ENCODE results near the gene ESPNL. TPM values are rescaled to one million over a fixed set of nuclear protein-coding genes. Genes with fewer than 3 reads are reported as not detected.

The ESPNL gene
- total and polyA plus RNA-seq, 2 donors, result 0.23 to 3.5 TPM

DNA sequence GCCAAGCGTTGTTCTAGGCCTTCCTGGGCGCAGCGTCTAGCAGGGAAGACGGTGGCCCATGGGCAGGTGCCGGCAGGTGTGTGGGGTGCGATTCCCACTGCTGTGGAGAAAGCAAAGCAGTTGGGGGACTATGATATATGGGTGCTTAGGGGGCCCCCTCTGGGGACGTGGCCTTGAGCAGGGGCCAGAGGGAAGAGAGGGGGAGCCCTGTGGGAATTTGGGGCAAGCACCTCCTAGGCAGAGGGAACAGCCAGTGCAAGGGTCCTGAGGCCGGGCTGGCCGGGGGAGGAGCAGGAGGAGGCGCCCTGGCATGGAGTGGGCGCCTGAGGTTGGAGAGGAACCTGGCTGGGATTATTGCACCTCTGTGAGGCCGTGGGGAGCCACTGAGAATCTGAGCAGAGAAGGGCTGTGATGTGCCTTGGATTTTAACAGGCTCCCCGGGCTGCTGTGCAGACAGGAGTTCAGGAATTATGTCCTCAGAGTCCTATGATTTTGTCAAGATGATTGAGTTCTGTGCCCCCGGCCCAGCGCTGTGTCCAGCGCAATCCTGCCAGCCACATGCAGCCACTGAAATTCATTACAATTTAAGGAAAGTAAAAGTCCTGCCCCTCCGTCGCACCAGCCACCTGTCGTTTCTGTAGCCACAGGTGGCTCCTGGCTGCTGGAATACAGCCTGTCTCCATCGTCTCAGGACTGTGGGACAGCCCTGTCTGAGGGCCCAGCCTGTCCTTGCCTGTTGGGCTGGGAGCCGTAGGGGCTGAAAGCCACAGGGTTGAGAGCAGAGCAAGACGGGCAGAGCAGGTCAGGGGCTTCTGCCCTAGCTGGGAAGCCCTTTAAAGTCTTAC is 29.2 kb downstream of the ESPNL start:
- Histone ChIP-seq H3K36me3 (ENCODE audit: insufficient read depth) (no peaks in the 10 kb centered on the region), H3K4me3 (ENCODE audit: low read depth, low read length) (no peak overlapping the region), H3K27ac (ENCODE audit: low read depth) (no peak overlapping the region), H3K4me1 (ENCODE audit: insufficient read depth) (no peaks in the 10 kb centered on the region)
- DNase-seq (ENCODE audit: extremely low spot score), result no peak
- WGBS, result 91% methylated on average over 22 of the region's 22 CpGs

DNA sequence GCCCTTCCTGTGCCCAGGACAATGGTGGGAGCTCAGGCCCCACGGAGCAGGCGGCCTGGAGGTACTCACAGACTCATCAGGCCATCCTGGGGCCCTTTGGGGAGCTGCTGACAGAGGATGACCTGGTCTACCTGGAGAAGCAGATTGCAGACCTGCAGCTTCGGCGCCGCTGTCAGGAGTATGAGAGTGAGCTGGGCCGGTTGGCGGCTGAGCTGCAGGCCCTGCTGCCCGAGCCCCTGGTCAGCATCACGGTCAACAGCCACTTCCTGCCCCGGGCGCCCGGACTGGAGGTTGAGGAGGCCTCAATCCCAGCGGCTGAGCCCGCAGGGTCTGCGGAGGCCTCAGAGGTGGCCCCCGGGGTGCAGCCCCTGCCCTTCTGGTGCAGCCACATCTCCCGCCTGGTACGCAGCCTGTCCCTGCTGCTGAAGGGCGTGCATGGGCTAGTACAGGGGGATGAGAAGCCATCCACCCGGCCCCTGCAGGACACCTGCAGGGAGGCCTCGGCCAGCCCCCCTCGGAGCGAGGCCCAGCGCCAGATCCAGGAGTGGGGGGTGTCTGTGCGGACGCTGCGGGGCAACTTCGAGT is 30.1 kb downstream of the ESPNL start:
- no peaks in the 10 kb centered on the region for H3K4me1 ChIP-seq (ENCODE audit: insufficient read depth)
- no peak overlapping the region for H3K4me3 ChIP-seq (ENCODE audit: low read depth, low read length)
- no peak overlapping the region for H3K27ac ChIP-seq (ENCODE audit: low read depth)
- no peaks in the 10 kb centered on the region for H3K36me3 ChIP-seq (ENCODE audit: insufficient read depth)
- 91% methylated on average over 28 of the region's 28 CpGs for WGBS
- no peak for DNase-seq (ENCODE audit: extremely low spot score)

DNA sequence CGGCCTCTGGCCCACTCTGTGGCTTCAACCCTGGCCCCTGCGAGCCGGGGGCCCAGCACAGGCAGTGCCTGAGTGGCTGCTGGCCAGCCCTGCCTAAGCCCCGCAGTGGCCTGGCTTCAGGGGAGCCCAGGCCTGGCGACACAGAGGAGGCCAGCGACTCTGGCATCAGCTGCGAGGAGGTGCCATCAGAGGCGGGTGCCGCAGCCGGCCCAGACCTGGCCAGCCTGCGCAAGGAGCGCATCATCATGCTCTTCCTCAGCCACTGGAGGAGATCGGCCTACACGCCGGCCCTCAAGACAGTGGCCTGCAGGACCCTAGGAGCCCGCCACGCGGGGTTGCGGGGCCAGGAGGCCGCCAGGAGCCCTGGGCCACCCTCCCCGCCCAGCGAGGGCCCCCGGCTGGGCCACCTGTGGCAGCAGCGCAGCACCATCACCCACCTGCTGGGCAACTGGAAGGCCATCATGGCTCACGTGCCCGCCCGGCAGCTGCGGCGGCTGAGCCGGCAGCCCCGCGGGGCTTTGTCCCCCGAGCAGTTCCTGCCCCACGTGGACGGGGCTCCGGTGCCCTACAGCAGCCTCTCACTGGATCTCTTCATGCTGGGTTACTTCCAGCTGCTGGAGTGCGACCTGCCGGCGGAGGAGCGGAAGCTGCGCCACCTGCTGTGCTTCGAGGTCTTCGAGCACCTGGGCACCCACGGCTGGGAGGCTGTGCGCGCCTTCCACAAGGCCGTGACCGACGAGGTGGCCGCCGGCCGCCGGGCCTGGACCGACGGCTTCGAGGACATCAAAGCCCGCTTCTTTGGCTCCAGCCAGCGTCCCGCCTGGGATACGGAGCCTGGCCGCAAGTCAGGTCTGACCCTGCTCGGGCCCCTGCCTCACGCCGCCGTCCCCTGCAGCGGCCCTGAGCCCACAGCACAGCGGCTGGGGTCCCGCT is 30.8 kb downstream of the ESPNL start:
- Histone ChIP-seq H3K27ac (ENCODE audit: low read depth) (no peak overlapping the region), H3K4me3 (ENCODE audit: low read depth, low read length) (no peak overlapping the region), H3K4me1 (ENCODE audit: insufficient read depth) (no peaks in the 10 kb centered on the region), H3K36me3 (ENCODE audit: insufficient read depth) (no peaks in the 10 kb centered on the region)
- DNase-seq (ENCODE audit: extremely low spot score), result no peak
- 92% methylated on average over 68 of the region's 68 CpGs for WGBS

DNA sequence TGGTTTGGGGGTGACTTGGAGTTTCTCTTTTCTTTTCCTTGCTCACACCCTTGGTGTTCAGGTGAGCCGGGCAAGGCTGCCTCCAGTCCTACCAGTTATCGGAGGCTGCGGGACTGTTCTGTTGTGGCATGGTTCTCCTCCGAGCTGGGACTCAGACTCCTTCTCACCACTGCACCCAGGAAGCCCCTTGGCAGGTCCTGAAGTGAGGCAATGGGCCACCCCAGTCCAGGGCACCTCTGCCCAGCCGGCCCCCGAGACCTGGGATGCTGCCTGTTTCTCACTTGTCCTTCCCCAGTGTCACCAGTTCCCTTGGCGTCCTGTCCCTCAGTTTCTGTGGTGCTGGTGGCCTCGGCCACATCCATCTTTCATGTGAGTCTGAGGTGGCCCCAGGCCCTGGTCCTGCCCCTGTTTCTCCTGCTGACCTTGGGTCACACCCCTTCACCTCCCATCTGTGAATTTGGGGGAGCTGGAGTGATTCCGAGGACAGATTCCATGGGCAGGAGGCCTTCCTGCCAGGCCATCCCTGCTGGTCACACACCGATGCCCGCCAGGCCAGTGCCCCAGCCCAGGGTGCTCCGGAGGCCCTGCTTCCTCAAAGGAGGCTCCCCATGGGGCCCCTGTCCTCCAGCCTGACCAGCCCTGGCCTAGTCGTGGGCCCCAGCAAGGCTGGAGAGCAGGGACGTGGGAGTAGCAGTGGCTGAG is 31.8 kb downstream of the ESPNL start:
- DNase-seq (ENCODE audit: extremely low spot score), result no peak
- WGBS, result 87% methylated on average over 14 of the region's 14 CpGs
- no peak overlapping the region for H3K27ac ChIP-seq (ENCODE audit: low read depth)
- no peaks in the 10 kb centered on the region for H3K4me1 ChIP-seq (ENCODE audit: insufficient read depth)
- no peak overlapping the region for H3K4me3 ChIP-seq (ENCODE audit: low read depth, low read length)
- H3K36me3 ChIP-seq (ENCODE audit: insufficient read depth), result no peaks in the 10 kb centered on the region

DNA sequence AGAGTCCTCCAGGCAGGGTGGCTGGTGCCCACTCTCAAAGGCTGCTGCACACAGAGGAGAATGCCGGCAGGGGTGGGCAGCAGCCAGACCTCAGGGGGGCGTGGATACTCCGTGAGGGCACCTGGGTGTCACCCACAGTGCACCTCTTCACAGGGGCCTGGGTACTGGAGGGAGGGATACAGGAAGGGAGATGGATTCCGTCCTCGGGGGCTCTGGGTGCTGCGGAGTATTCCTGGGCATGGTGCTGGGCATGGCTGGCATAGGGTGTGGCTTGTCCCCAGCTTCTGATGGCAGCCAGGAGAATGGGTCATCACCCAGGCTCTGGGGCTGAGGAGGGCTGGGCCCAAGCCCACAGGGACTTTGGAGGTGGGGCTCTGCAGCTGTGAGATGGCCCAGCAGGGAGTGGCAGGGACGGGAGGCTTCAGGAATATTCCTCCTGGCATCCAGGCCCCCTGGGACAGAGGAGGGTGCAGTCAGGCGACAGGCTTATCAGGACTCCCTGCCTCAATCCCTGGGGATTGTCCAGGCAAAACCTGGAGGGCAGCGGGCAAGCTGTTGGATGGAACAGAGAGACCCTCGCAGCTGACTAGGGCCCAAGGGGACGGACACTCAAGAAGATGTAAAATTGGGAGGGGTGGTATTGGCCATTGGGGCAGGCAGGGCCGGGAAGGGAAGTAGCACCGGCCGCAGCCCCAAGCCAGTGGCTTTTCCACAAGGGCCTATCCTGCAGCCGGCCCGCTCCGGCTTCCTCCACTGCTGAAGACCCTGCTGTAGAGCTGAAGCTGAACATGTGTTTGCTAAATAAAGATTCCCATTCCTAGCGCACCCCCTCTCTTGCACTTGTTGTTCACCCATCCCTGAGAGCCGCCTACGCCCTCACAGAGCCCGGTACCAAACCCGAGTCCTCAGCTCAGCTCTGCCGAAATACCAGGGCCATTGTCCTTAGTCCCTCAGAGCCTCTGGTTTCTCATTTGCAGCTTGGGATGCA is 32.6 kb downstream of the ESPNL start:
- whole genome bisulfite sequencing, result 93% methylated on average over 23 of the region's 23 CpGs
- DNase-seq (ENCODE audit: extremely low spot score), result no peak
- H3K36me3 ChIP-seq (ENCODE audit: insufficient read depth), result no peaks in the 10 kb centered on the region
- H3K27ac ChIP-seq (ENCODE audit: low read depth), result no peak overlapping the region
- no peak overlapping the region for H3K4me3 ChIP-seq (ENCODE audit: low read depth, low read length)
- no peaks in the 10 kb centered on the region for H3K4me1 ChIP-seq (ENCODE audit: insufficient read depth)

DNA sequence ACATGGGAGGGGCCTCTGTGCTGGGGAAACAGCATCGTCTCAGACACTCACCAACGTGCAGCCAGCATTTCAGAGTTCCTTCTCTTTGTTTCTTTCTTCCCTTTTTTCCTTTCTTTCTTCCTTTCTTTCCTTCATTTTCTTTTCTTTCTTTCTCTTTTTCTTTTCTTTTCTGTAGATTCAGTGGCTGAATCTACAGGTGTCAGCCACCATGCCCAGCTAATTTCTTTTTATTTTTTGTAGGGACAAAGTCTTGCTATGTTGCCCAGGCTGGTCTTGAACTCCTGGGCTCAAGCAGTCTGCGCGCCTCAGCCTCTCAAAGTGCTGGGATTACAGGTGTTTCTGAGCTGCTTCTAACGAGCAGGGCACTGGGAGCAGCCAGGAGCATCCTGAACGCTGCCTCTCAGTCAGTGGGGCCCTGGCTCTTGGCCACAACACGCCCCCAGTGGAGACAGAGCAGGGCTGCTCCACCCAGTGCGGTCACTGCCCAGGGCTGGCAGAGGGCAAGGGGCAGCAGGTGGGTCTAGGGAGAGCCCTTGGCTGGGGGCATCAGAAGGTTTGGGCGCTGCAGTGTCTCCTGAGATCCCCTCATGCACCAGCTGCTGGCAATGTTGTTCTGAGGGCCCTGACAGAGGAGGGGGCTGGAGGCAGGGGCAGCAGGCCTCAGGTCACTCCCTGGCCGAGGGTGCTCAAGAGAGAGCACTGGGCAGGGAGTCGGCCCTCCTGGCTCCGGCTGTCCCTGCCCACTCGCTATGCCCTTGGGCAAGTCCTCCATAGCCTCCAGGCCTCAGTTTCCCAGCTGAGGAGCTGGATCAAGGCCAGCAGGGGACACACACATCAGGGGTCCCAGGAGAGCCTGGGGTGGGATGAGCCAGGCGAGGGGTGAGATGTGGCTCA is 33.6 kb downstream of the ESPNL start:
- Histone ChIP-seq H3K4me3 (ENCODE audit: low read depth, low read length) (no peak overlapping the region), H3K27ac (ENCODE audit: low read depth) (no peak overlapping the region), H3K4me1 (ENCODE audit: insufficient read depth) (no peaks in the 10 kb centered on the region), H3K36me3 (ENCODE audit: insufficient read depth) (no peaks in the 10 kb centered on the region)
- DNase-seq (ENCODE audit: extremely low spot score), result no peak
- 77% methylated on average over 14 of the region's 14 CpGs for WGBS

DNA sequence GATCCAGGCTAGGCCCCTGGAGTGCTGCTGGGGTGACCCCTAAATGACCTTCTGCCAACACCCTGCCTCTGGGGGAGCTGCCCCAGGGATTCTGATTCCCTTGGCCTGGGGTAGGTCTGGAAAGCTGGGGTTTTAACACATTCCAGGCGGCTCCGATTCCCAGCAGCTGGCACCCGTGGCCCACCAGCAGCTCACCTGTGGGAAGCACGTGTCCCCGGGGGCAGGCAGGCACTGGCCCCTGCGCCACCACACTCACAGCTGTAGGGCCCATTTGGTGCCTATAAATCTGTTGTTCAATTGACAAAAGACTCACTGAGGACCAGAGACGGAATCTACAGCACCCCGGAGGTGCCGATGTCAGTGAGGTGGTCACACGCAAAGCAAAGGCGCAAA is 34.2 kb downstream of the ESPNL start:
- Histone ChIP-seq H3K27ac (ENCODE audit: low read depth) (no peak overlapping the region), H3K36me3 (ENCODE audit: insufficient read depth) (no peaks in the 10 kb centered on the region), H3K4me3 (ENCODE audit: low read depth, low read length) (no peak overlapping the region), H3K4me1 (ENCODE audit: insufficient read depth) (no peaks in the 10 kb centered on the region)
- no peak for DNase-seq (ENCODE audit: extremely low spot score)
- WGBS, result 93% methylated on average over 11 of the region's 11 CpGs

DNA sequence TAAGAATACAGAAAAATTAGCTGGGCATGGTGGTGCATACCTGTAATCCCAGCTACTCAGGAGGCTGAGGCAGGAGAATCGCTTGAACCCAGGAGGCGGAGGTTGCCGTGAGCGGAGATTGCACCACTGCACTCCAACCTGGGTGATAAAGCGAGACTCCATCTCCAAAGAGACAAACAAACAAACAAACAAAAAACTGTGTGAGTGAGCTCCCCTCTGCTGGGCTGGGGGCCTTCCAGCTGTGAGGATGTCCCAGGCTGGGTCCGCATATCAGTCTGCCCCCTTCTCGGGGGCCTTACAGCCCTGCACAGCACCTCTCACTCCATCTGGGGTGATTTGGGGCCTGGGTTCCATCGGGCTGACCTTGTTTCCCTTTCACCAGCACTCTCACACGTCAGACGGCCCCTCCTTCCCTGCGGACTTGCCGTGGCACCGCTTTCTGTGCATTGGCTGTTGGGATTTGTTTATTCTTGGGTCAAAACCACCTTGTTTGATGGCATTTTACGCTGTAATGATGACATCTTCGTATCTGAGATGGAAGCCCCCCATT is 35.5 kb downstream of the ESPNL start:
- 85% methylated on average over 15 of the region's 15 CpGs for WGBS

DNA sequence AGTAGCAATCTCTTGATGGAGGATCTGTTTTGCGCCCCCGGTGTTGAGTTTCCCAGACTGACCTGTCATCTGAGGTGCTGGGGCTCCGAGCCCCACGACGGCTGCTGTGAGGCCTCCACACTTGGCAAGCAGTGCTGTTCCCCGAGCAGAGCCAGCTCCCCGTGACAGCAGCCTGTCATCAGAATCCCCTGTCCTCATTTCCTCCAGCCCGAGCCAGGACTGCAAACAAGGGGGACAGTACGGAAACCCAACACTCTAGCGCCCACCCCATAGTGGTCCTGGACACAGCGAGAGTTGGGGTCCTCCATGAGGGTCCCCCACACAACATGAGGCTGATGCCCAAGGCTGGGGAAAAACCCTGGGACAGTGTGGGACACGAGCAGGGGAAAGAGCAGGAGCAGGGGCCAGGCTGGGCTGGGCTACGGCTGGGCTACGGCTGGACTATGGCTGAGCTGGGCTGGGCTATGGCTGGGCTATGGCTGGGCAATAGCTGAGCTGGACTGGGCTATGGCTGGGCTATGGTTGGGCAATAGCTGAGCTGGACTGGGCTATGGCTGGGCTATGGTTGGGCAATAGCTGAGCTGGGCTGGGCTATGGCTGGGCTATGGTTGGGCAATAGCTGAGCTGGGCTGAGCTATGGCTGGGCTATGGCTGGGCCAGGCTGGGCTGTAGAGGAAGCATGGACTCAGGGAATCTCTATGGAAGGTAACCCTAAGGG is 36.8 kb downstream of the ESPNL start:
- 66% methylated on average over 14 of the region's 14 CpGs for WGBS

More for the DNA sequence above, 35.5 kb downstream of the ESPNL start:
- no peak overlapping the region for H3K4me3 ChIP-seq (ENCODE audit: low read depth, low read length)
- no peaks in the 10 kb centered on the region for H3K36me3 ChIP-seq (ENCODE audit: insufficient read depth)
- H3K4me1 ChIP-seq (ENCODE audit: insufficient read depth), result no peaks in the 10 kb centered on the region
- no peak for DNase-seq (ENCODE audit: extremely low spot score)
- H3K27ac ChIP-seq (ENCODE audit: low read depth), result no peak overlapping the region

DNA sequence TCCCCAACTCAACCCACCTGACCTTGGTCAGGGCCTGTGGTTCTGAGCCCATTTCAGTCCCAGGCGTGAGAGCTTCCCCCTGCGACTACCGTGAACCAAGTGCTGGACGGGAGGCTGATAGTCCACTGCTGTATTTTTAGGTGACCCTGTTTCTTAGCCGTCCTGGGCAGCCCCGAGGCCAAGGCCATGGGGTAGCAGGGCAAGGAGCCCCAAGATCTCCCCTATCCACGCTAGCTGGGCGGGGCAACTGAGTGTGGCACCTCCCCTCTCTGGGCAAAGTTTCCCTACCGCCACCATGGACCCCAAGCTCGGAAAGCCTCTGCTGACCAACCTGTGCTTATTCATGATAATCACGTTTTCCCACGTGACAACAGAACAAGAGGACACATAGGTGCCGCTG is 37.7 kb downstream of the ESPNL start:
- DNase-seq (ENCODE audit: extremely low spot score), result no peak
- Histone ChIP-seq H3K4me1 (ENCODE audit: insufficient read depth) (no peaks in the 10 kb centered on the region), H3K36me3 (ENCODE audit: insufficient read depth) (no peaks in the 10 kb centered on the region), H3K4me3 (ENCODE audit: low read depth, low read length) (no peak overlapping the region), H3K27ac (ENCODE audit: low read depth) (no peak overlapping the region)
- 96% methylated on average over 13 of the region's 13 CpGs for WGBS

More for the DNA sequence above, 36.8 kb downstream of the ESPNL start:
- no peak overlapping the region for H3K4me3 ChIP-seq (ENCODE audit: low read depth, low read length)
- no peak overlapping the region for H3K27ac ChIP-seq (ENCODE audit: low read depth)
- H3K36me3 ChIP-seq (ENCODE audit: insufficient read depth), result no peaks in the 10 kb centered on the region
- H3K4me1 ChIP-seq (ENCODE audit: insufficient read depth), result no peaks in the 10 kb centered on the region
- no peak for DNase-seq (ENCODE audit: extremely low spot score)
